ENCODE results near the gene PRRC2B. TPM values are rescaled to one million over a fixed set of nuclear protein-coding genes. Genes with fewer than 3 reads are reported as not detected.
"Not testable (repeated sequence)": the region's sequence is repeated elsewhere in the genome, so short reads cannot be mapped to it uniquely, and the experiment has no call there.

PRRC2B gene
- total RNA-seq, 4 donors from 2014 or later: 73.7 to 171 (median 98.9) TPM

DNA sequence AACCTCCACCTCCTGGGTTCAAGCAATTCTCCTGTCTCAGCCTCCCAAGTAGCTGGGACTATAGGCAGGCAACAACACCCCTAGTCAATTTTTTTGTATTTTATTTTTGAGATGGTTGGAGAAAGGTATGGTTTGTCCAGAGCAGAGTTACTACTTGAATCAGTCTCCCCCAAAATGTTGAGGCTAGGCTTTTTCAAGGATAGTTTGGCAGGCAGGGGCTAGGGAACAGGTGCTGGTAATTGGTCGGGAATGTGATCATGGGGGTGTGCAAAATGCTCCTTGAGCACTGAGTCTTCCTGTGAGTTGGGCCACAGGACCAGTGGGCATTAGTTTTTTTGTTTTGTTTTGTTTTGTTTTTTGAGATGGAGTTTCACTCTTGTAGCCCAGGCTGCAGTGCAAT, 28.3 kb upstream of the PRRC2B start:
- no peaks in the 10 kb centered on the region for H3K9me3 ChIP-seq
- in situ Hi-C loops (cut with MboI; ENCODE audit: low pct_ligation_motif_present in 1 of 4, low pct_unique_long_range_greater_than_20kb in 1 of 4, low sequenced_read_pairs in 3 of 4): loop anchor here (10.0 to 25.0 kb wide), 3 partner anchors 119 to 372 kb away; partner anchors contain the start of gene RAPGEF1 (in 3 of the 4)
- H3K4me1 ChIP-seq: peaks cover 0 to 10% (median 3%) of the 10 kb centered on the region in 4 donors
- no peaks in the 10 kb centered on the region for H3K36me3 ChIP-seq
- no peak for DNase-seq
- no peak for TF ChIP-seq POLR2AphosphoS5 (IDR thresholded peaks at IDR 0.05)
- TF ChIP-seq POLR2A (IDR thresholded peaks at IDR 0.05): no peak
- TF ChIP-seq, protein P1, sequence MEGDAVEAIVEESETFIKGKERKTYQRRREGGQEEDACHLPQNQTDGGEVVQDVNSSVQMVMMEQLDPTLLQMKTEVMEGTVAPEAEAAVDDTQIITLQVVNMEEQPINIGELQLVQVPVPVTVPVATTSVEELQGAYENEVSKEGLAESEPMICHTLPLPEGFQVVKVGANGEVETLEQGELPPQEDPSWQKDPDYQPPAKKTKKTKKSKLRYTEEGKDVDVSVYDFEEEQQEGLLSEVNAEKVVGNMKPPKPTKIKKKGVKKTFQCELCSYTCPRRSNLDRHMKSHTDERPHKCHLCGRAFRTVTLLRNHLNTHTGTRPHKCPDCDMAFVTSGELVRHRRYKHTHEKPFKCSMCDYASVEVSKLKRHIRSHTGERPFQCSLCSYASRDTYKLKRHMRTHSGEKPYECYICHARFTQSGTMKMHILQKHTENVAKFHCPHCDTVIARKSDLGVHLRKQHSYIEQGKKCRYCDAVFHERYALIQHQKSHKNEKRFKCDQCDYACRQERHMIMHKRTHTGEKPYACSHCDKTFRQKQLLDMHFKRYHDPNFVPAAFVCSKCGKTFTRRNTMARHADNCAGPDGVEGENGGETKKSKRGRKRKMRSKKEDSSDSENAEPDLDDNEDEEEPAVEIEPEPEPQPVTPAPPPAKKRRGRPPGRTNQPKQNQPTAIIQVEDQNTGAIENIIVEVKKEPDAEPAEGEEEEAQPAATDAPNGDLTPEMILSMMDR (IDR thresholded peaks at IDR 0.05): no peak
- no peak for TF ChIP-seq EP300 (IDR thresholded peaks at IDR 0.05; ENCODE audit: low read depth)
- 92% methylated on average over 1 of the region's 1 CpG; no CpG with 5 or more reads in 1 of the 2 donors for WGBS, 2 donors (ENCODE audit: low coverage in 1 of 2)
- H3K27me3 ChIP-seq: no peaks in the 10 kb centered on the region
- no peak overlapping the region for H3K27ac ChIP-seq
- intact Hi-C loops (cut with DNase I; ENCODE audit: low total_unique reads): no loop called here
- H3K4me3 ChIP-seq: no peak overlapping the region

DNA sequence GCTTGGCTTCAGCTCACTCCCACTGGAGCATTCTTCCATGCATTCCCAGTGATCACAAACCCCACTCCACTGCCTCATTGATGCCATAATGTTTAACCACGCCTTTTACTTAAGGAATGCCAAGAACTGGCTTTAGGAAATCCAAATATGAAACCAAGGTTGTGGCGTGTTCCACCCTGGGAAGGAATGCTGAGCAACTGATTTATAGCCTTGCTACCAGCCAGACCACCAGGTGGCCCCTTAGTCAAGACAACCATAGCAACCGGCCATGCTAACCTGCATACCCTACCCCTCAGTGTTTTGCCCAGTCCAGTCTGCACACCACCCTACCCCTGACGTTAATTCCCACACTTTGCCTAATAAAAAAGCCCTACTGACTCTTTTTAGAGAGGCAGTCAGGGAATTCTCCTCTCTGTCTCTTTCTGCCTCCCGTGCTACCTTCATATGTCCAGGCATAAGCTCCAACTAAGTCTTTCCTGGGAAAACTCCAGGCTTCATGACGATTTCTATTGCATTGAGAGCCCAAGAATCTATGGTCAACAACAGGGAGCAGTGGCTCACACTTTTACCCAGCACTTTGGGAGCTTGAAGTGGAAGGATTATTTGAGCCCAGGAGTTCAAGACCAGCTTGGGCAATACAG, 27.0 kb upstream of the PRRC2B start:
- peak; percentile 25 for DNase-seq
- H3K4me3 ChIP-seq: no peak overlapping the region
- TF ChIP-seq, protein P1 (IDR thresholded peaks at IDR 0.05): no peak
- TF ChIP-seq EP300 (IDR thresholded peaks at IDR 0.05; ENCODE audit: low read depth) (no peak), POLR2A (IDR thresholded peaks at IDR 0.05) (no peak), POLR2AphosphoS5 (IDR thresholded peaks at IDR 0.05) (no peak)
- H3K36me3 ChIP-seq: no peaks in the 10 kb centered on the region
- no peak overlapping the region for H3K27ac ChIP-seq
- intact Hi-C loops (cut with DNase I; ENCODE audit: low total_unique reads) (no loop called here), in situ Hi-C loops (cut with MboI; ENCODE audit: low pct_ligation_motif_present in 1 of 4, low pct_unique_long_range_greater_than_20kb in 1 of 4, low sequenced_read_pairs in 3 of 4) (loop anchor here (10.0 to 25.0 kb wide), 3 partner anchors 118 to 370 kb away; partner anchors contain the start of gene RAPGEF1 (in 3 of the 4))
- WGBS, 2 donors (ENCODE audit: low coverage in 1 of 2): 20 to 23% methylated on average over 2 to 6 of the region's 6 CpGs
- no peaks in the 10 kb centered on the region for H3K9me3 ChIP-seq
- no peaks in the 10 kb centered on the region for H3K4me1 ChIP-seq
- no peaks in the 10 kb centered on the region for H3K27me3 ChIP-seq

DNA sequence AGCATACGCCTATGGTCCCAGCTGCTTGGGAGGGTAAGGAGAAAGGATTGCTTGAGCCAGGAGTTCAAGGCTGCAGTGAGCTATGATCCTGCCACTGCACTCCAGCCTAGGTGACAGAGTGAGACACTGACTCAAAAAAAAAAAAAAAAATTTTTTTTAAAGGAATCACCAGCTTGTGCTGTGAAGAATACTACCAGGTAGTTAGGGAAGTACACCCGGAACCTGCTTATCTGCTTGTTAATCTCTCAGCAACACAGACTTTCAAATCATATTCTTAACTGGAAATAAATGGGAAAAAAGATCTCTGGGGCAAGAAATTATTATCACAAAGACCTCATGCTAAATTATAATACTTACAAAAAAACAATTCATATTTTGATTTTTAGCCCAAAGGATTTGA, 26.4 kb upstream of the PRRC2B start:
- H3K9me3 ChIP-seq: no peaks in the 10 kb centered on the region
- no peak for DNase-seq
- WGBS, 2 donors (ENCODE audit: low coverage in 1 of 2): 68 to 70% methylated on average over 2 of the region's 2 CpGs
- H3K36me3 ChIP-seq: no peaks in the 10 kb centered on the region
- H3K27ac ChIP-seq: no peak overlapping the region
- intact Hi-C loops (cut with DNase I; ENCODE audit: low total_unique reads) (no loop called here), in situ Hi-C loops (cut with MboI; ENCODE audit: low pct_ligation_motif_present in 1 of 4, low pct_unique_long_range_greater_than_20kb in 1 of 4, low sequenced_read_pairs in 3 of 4) (loop anchor here (10.0 to 25.0 kb wide), 3 partner anchors 117 to 370 kb away; partner anchors contain the start of gene RAPGEF1 (in 3 of the 4))
- H3K4me3 ChIP-seq: no peak overlapping the region
- H3K27me3 ChIP-seq: no peaks in the 10 kb centered on the region
- TF ChIP-seq POLR2AphosphoS5 (IDR thresholded peaks at IDR 0.05) (no peak), EP300 (IDR thresholded peaks at IDR 0.05; ENCODE audit: low read depth) (no peak), POLR2A (IDR thresholded peaks at IDR 0.05) (no peak)
- TF ChIP-seq, protein P1 (IDR thresholded peaks at IDR 0.05): no peak
- H3K4me1 ChIP-seq: peaks cover 0 to 4% (median 3%) of the 10 kb centered on the region in 4 donors

DNA sequence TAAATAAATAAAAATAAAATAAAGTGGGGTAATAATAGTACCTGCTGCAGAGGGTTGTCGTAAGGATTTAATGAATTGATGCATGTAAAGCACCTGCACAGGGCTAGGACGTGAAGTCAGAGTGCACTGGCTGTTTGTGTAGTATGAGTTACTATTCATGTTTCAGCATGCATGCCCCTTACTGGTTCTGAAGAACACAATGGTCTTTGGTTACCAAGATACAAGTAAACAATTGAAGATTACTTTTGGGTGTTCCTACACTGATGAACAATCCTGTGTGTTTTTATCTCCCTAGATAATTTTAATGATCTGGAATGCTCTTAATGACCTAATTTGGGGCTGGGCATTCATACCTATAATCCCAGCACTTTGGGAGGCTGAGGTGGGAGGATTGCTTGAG, 23.2 kb upstream of the PRRC2B start:
- in situ Hi-C loops (cut with MboI; ENCODE audit: low pct_ligation_motif_present in 1 of 4, low pct_unique_long_range_greater_than_20kb in 1 of 4, low sequenced_read_pairs in 3 of 4): loop anchor here in 3 of 4 donors (25.0 kb wide), 2 partner anchors 117 to 367 kb away; partner anchors contain the start of gene RAPGEF1 (in 3 of the 3)
- Histone ChIP-seq H3K9me3 (no peaks in the 10 kb centered on the region), H3K4me3 (no peak overlapping the region), H3K36me3 (no peaks in the 10 kb centered on the region), H3K4me1 (peaks cover 4 to 8% (median 6%) of the 10 kb centered on the region in 4 donors), H3K27ac (no peak overlapping the region), H3K27me3 (no peaks in the 10 kb centered on the region)
- DNase-seq: no peak
- intact Hi-C loops (cut with DNase I; ENCODE audit: low total_unique reads): loop anchor here (10.0 kb wide), 1 partner anchor 54 kb away; no protein-coding TSS in a partner anchor
- WGBS, 2 donors (ENCODE audit: low coverage in 1 of 2): 74 to 100% methylated on average over 1 to 2 of the region's 2 CpGs
- TF ChIP-seq POLR2A (IDR thresholded peaks at IDR 0.05) (no peak), EP300 (IDR thresholded peaks at IDR 0.05; ENCODE audit: low read depth) (no peak), POLR2AphosphoS5 (IDR thresholded peaks at IDR 0.05) (no peak)
- TF ChIP-seq, protein P1 (IDR thresholded peaks at IDR 0.05): no peak

DNA sequence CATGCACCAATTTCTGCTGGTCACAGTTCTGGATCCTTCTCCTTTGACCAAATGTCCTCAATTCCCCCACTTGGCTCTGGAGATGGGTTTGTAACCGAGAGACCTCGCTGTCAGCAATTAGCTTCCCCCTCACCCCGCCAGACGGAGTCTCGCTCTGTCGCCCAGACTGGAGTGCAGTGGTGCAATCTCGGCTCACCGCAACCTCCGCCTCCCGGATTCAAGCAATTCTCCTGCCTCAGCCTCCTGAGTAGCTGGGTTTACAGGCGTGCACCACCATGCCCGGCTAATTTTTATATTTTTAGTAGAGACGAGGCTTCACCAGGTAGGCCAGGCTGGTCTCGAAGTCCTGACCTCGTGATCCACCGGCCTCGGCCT, 21.3 kb upstream of the PRRC2B start:
- peak overlapping the region; percentile 47 to 65 (median 57) for H3K4me3 ChIP-seq
- H3K27me3 ChIP-seq, H3K9me3 ChIP-seq, H3K4me1 ChIP-seq, DNase-seq, H3K36me3 ChIP-seq: not testable (repeated sequence)
- in situ Hi-C loops (cut with MboI; ENCODE audit: low pct_ligation_motif_present in 1 of 4, low pct_unique_long_range_greater_than_20kb in 1 of 4, low sequenced_read_pairs in 3 of 4): loop anchor here in 3 of 4 donors (25.0 kb wide), 2 partner anchors 115 to 365 kb away; partner anchors contain the start of gene RAPGEF1 (in 3 of the 3)
- WGBS, 2 donors (ENCODE audit: low coverage in 1 of 2): 44% methylated on average over 17 of the region's 17 CpGs; no CpG with 5 or more reads in 1 of the 2 donors
- H3K27ac ChIP-seq: peak overlapping the region; percentile 93 to 98 (median 97)
- intact Hi-C loops (cut with DNase I; ENCODE audit: low total_unique reads): loop anchor here (10.0 kb wide), 1 partner anchor 52 kb away; no protein-coding TSS in a partner anchor

DNA sequence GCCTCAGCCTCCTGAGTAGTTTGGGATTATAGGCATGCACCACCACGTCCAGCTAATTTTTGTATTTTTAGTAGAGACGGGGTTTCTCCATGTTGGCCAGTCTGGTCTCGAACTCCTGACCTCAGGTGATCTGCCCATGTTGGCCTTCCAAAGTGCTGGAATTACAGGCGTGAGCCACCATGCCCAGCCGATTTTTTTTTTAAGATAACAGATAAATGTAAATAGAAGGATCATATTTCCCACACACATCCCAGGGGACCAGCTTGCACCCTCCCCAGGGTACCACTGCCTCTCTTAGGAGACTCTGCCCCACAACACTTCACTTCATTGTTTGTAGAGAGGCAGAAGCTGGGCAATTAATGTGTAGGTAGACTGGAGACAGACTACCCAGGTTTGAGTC, 19.2 kb upstream of the PRRC2B start:
- H3K4me1 ChIP-seq, H3K27me3 ChIP-seq, H3K4me3 ChIP-seq, H3K27ac ChIP-seq, H3K9me3 ChIP-seq, DNase-seq, H3K36me3 ChIP-seq: not testable (repeated sequence)
- WGBS, 2 donors (ENCODE audit: low coverage in 1 of 2): 67 to 78% methylated on average over 4 to 5 of the region's 5 CpGs
- in situ Hi-C loops (cut with MboI; ENCODE audit: low pct_ligation_motif_present in 1 of 4, low pct_unique_long_range_greater_than_20kb in 1 of 4, low sequenced_read_pairs in 3 of 4) (loop anchor here (25.0 kb wide), 2 partner anchors 113 to 363 kb away; partner anchors contain the start of gene RAPGEF1 (in 4 of the 4)), intact Hi-C loops (cut with DNase I; ENCODE audit: low total_unique reads) (loop anchor here (10.0 kb wide), 1 partner anchor 50 kb away; no protein-coding TSS in a partner anchor)

Measured in transverse colon (tissue), 4 donors.